G401.6 (cell line): ENCODE results near the gene PRDM16.

Experiments used
- FAIRE-seq: peaks from 2 replicates; lab custom pipeline; 2012; peaks lifted over from hg19 to GRCh38; lab: Jason Lieb, UNC

PRDM16 gene

GRCh38 chr1:3209201-3209600, 140.2 kb downstream of the PRDM16 start:
- FAIRE-seq: no peak

DNA sequence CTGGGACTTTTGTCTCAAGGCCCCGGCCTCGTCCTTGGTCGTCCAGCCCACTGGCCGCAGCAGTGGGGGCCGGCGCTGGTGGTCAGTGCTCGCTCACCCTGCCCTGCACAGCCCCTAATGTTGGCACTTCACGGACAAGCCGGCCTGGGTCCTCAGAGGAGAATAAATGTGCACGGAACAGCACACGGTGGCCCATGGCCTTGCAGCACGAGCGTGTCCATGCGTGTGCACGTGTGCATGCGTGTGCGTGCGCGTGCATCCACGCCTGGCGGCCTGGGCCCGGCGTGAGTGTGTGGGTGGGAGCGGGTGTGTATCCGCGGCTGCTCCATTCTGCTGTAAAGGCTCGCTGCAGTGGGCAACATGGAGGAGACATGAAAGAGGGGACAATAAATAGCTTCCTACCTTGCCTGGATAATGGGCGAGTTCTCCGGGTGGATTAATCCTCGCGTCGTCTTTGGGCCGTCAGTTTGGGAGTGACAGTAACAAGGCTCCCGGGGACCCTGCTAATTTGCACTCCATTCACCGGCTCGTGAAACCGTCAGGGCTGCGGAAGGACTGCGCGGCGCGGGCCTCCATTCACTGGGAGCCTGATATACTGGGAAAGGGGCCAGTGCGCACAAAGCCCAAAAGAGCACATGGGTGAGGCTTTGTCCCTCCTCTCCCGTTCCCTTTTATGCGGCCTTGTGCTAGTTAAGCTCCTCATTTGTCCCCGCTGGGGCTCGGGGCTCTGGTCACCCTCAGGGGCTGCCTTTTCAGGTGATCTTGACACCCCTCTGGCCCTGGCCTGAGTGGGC, 142.8 kb downstream of the PRDM16 start:
- no peak for FAIRE-seq

GRCh38 chr1:3212453-3213355, 143.7 kb downstream of the PRDM16 start:
- FAIRE-seq: no peak

DNA sequence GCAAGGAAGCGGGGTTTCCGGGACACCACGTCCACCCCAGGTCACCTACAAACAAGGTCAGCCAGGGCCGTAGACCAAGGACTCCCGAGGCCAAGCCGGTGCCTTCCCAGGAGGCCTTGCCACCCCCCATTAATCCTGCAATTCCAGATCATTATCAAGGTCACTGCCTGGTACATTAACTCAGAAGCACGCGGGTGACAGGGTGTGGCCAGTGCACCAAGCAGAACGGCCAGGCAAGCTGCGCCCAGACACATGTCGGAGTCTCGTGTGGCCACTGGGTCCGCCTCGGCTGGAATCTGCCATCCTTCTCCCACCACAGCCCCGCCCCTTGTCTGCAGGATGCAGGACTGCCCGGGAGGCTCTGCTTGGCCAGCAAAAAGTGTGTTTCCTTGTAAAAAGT, 144.7 kb downstream of the PRDM16 start:
- no peak for FAIRE-seq

DNA sequence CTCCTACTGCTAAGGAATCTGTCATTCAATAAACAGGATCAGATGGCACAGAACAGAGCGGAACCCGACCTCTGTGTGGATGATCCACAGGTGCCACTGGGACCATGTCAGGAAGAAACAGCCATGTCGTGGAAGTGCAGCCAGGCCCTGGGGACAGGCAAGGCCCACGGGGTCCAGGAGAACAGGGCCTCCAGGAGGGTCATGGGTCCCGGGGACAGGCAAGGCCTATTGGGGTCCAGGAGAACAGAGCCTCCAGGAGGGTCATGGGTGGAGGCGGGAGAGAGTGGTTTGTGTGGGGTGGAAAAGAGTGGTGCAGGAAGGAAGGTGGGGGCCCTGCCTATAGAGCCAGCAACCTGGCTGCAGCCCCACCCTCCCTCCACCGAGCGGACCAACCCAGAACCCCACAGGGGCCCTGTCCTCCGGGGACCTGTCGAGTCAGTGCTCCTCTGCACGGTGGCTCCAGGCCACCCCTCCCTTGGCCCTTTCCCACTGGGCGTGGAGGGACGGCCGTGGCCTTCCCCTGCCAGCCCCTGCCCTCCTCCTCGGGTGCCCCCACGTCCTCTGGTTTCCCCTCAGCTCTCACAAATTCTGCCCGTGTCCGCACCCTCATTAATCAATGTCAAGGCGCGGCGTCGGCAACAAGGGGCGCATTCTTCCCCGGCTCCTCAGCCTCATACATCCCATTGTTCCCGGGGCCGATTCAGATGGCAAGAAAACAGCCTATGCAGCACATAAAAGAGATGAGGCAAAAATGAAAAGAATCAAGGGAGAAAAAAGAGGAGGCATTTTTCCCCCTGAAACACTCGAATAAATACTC, 146.4 kb downstream of the PRDM16 start:
- FAIRE-seq: no peak

GRCh38 chr1:3216015-3216391, 147.0 kb downstream of the PRDM16 start:
- no peak for FAIRE-seq

- FAIRE-seq: no peak
Measured at GRCh38 chr1:3217181-3217641, 148.2 kb downstream of the PRDM16 start.

DNA sequence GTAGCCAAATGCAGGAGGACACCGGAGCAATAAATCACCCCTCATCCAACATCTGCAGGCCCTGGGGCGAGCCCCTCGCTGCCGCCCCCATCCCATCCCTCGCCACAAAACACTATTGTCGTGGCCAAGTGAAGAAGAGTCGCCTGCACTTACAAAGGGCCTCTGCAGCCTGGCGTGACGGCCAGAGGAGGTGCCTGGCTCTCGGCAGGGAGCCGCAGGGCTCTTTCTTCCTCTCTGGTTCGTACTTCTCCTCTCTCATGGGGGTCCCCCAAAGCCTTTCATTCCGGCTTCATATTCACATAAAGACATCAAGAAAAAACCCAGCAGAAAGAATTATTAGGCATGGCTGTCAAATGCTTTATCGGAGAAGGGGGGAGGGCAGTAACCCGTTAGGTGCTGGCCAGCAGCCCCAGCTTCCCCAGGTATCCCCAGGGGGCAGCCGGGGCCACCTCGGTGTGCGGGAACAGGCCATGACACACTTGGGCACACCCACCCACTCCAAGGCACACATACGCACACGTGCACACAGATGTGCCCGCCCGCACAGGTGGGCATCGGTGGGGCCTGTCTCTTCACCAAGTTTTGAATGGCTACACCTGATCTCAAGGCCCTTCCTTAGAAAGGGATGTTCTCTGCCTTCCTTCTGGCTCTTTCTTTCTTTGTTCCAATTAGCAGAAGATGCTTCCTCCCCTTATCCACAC, 149.1 kb downstream of the PRDM16 start:
- no peak for FAIRE-seq

DNA sequence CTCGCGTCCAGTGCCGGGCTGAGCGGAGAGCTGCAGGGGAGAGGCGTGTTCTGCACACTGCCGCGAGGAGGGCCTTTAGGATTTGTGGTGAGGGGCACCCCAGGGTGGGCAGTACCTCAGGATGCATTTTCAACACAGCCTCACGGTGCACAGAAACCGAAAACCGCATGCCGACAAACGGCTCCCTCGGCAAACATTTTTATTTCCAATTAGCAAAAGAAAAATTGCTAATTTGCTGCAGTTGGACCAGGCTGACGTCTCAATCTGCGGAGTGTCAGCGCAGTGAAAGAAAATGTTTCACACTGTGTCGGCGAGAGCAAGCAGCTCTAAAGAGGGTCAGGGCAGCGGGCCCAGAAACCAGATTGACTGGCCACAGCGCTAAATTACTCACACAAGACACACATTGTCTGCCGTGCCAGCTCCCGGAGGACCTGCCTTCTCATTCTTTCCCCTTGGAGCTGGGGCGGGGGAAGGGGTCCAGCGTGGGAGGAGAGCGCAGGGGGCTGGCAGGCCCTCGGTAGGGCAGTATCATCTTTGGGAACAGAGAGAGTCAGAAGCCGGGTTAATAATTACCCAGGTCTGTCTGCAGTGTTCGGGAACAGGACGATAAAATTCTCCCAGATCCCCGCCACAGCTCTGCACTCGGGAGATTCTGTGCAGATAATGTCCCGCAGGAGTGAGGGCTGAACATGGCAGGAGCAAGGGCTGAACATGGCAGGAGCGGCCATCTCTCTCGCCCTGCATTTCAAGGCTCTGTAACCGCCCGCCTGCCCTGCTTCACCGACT, 150.2 kb downstream of the PRDM16 start:
- no peak for FAIRE-seq

DNA sequence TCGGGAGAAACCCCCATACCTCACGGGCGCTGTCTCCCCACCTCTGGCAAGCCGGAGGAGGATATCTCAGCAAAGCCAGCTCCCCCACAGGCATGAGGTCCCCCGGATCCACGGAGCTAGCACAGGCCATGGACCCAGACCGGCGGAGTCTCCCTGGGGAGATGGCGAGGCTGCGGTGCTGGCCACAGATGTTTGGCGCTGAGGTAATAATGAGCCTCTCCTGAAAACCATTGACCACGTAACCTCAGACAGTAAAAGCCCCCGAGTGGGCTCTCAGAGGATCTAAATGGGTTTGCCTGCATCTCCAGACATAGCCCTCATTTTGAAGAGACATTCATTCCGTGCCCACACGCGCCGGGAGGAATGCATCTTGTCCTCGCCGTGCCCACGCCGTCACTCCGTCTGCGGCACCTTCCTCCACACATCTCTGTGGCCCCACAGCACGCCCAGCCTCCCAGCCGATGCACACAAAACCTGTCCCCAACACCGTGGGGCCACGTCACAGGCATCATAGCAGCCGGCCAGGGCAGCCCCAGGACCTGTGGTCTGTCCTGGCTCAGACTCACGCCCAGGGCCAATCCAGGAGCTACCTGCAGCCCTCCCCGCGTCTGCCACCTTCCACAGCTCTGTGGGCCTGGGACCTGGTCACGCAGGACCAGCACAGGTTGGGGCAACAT, 150.9 kb downstream of the PRDM16 start:
- FAIRE-seq: no peak

DNA sequence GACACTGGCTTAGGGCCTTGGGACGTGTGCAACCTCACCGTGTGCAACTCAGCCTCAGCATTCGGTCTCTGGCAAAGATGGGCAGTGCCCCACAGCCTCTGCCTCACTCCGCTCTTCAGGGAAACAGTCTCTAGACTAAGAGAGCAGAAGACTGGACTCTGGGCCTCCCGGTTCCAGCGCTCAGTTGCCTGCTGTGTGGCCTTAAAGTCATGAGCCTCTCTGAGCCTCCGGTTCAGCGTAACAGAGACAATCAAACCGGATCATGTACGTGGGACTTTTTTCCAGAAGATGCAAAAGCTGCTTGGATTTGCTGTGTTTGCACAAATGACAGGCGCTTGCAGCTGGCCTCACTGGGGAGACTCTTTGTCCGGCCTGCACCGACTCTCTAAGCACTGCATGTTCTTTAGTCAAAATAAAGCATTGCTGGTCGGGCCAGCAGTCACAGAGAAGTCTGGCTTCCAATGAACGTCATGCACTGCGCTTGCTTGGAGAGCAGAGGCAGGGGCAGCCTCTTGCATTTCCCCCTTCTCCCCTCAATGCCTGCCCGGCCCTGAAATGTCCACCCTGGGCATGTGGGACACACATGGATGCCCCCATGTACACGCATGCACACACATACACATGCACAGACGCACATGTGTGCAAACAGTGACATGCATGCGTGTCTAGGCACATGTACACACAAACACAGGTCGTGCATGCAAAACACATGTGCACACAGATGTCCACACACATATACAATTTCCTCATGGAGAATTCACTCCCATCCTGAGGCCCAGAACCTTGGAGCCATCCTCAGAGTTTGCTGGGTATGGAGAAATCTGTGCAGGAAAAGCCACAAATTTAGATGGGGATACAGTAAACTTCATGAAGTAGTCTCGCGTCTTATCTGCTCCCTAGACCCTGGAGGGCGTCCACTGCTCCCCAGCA, 152.4 kb downstream of the PRDM16 start:
- FAIRE-seq: no peak

GRCh38 chr1:3222042-3222692, 153.2 kb downstream of the PRDM16 start:
- FAIRE-seq: no peak

GRCh38 chr1:3225661-3226060, 156.7 kb downstream of the PRDM16 start:
- FAIRE-seq: no peak

DNA sequence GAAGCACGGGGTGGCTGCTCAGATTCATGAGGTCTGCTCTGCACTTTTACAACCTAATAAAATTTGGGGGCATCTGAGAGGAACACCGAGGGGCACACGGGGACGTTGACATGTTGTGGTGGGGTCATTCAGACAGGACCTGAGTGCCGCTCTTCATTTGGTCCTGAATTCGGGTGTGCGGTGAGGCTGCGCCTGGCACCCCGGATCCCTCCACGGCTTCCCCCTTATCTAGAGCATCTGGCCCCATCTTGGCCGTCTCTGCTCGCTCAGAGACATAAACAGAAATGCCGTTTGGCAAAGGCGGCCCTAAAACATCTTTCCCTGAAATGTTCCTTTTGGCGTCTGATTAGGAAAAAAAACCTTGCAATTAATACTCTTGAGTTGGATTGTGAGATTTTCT, 157.2 kb downstream of the PRDM16 start:
- FAIRE-seq: no peak

DNA sequence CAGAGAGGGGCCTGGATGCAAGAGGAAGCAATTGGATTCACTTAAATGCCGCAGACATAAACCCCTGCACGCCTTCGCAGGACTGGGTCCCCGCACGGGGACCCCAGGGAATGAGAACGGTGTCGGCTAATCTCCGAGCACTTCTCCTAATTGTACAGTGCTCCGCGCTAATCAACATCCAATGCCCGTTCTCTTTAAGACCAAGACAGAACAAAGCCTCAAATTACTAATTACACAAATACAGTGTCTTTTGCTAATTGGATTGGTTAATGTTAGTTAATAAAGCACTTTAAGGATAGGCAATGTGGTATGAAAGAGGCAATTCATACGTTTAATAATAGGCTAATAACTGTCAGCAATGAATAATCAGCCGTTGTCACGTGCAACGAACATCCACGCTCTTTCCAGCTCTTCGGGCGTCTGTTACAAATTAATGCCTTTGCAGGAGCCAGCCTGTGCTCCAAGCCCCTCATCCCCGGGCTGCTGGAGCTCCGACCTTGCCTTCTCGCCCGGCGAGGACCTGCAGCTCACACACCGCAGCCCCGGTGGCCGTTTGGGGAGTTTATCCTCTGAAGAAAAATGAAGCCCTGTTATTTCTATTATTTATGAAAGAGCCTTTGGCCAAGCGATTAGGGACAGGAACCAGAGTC, 157.8 kb downstream of the PRDM16 start:
- FAIRE-seq: no peak

- no peak for FAIRE-seq
Measured at GRCh38 chr1:3227351-3227704, 158.3 kb downstream of the PRDM16 start.

GRCh38 chr1:3227893-3228292, 158.9 kb downstream of the PRDM16 start:
- no peak for FAIRE-seq

GRCh38 chr1:3229081-3229725, 160.2 kb downstream of the PRDM16 start:
- no peak for FAIRE-seq
